Mesenchymal stem cell (in vitro differentiated cells and primary cell): Measurements from ENCODE around the gene KCNF1.

Experiments used
- DNase-seq: peaks from one replicate; pipeline ENCODE4 v3.0.0-alpha.2; 2013
- H2AFZ ChIP-seq: one replicate; pipeline ENCODE4 v1.6.1; 2013; ENCODE audit warnings: low read depth, mild to moderate bottlenecking, control low read depth, inconsistent platforms, low read length, moderate library complexity
- H2AK5ac ChIP-seq: 2 replicates; pipeline ENCODE4 v1.6.1; 2013; ENCODE audit warnings: low read length, moderate library complexity, mild to moderate bottlenecking, inconsistent platforms; ENCODE audit not compliant: severe bottlenecking
- H2BK120ac ChIP-seq: one replicate; pipeline ENCODE4 v1.6.1; 2013; ENCODE audit warnings: low read depth, mild to moderate bottlenecking, inconsistent platforms, low read length, moderate library complexity
- H2BK12ac ChIP-seq, 2 experiments: one replicate each; pipeline ENCODE4 v1.6.1; 2013; ENCODE audit warnings: inconsistent platforms in 2 of 2, low read length in 2 of 2, mild to moderate bottlenecking in 2 of 2, moderate library complexity in 2 of 2, control low read depth in 1 of 2
- H2BK15ac ChIP-seq: one replicate; pipeline ENCODE4 v1.6.1; 2013; ENCODE audit warnings: mild to moderate bottlenecking, low read depth, inconsistent platforms; ENCODE audit not compliant: poor library complexity, severe bottlenecking
- H2BK5ac ChIP-seq: 2 replicates; pipeline ENCODE4 v1.6.1; 2013; ENCODE audit warnings: low read depth, mild to moderate bottlenecking, low read length, control low read depth, inconsistent platforms; ENCODE audit not compliant: poor library complexity, severe bottlenecking
- H3K14ac ChIP-seq, 2 experiments: one replicate each; pipeline ENCODE4 v1.6.1; 2013; ENCODE audit warnings: inconsistent platforms in 2 of 2, low read length in 2 of 2, control low read depth in 1 of 2, mild to moderate bottlenecking in 1 of 2, moderate library complexity in 1 of 2
- H3K18ac ChIP-seq, 2 experiments: one replicate each; pipeline ENCODE4 v1.6.1; 2013; ENCODE audit warnings: inconsistent platforms in 2 of 2, low read length in 2 of 2, control low read depth in 1 of 2, low read depth in 1 of 2, mild to moderate bottlenecking in 1 of 2
- H3K23ac ChIP-seq, 2 experiments: one replicate each; pipeline ENCODE4 v1.6.1; 2013; ENCODE audit warnings: inconsistent platforms in 2 of 2, low read length in 2 of 2, mild to moderate bottlenecking in 2 of 2, moderate library complexity in 2 of 2, control low read depth in 1 of 2
- H3K27ac ChIP-seq: 2 replicates; pipeline ENCODE4 v1.5.1; 2013; ENCODE audit warnings: mild to moderate bottlenecking, moderate library complexity, low read length, control low read depth, inconsistent platforms; ENCODE audit not compliant: poor library complexity, severe bottlenecking
- H3K27me3 ChIP-seq, 2 experiments: 2 replicates each; pipeline versions ENCODE4 v1.6.1 to v1.7.0; 2013; ENCODE audit warnings: low read length in 2 of 2, mild to moderate bottlenecking in 2 of 2, moderate library complexity in 2 of 2, control low read depth in 1 of 2, inconsistent platforms in 1 of 2; ENCODE audit not compliant: control insufficient read depth in 1 of 2, insufficient read depth in 1 of 2
- H3K36me3 ChIP-seq, 2 experiments: 2 replicates each; pipeline versions ENCODE4 v1.6.1 to v1.7.0; 2013; ENCODE audit warnings: low read length in 2 of 2, control low read depth in 1 of 2, inconsistent platforms in 1 of 2, low read depth in 1 of 2, mild to moderate bottlenecking in 1 of 2; ENCODE audit not compliant: insufficient read depth in 2 of 2, control insufficient read depth in 1 of 2
- H3K4ac ChIP-seq, 2 experiments: one replicate each; pipeline ENCODE4 v1.6.1; 2013; ENCODE audit warnings: inconsistent platforms in 2 of 2, low read length in 2 of 2, mild to moderate bottlenecking in 2 of 2, moderate library complexity in 2 of 2, control low read depth in 1 of 2, low read depth in 1 of 2
- H3K4me1 ChIP-seq: 2 replicates; pipeline ENCODE4 v1.6.1; 2013; ENCODE audit warnings: low read depth, low read length, control low read depth; ENCODE audit not compliant: control insufficient read depth, insufficient read depth
- H3K4me2 ChIP-seq: 2 replicates; pipeline ENCODE4 v1.6.1; 2013; ENCODE audit warnings: low read length, mild to moderate bottlenecking, inconsistent platforms; ENCODE audit not compliant: poor library complexity, severe bottlenecking
- H3K4me3 ChIP-seq, 2 experiments: 2 replicates each; pipeline versions ENCODE4 v1.5.1 to v1.7.0; 2013; ENCODE audit warnings: low read length in 2 of 2, mild to moderate bottlenecking in 2 of 2, control low read depth in 1 of 2, low read depth in 1 of 2; ENCODE audit not compliant: insufficient read depth in 1 of 2
- H3K79me1 ChIP-seq: replicated peaks from 2 replicates; pipeline ENCODE4 v1.6.1; 2013; ENCODE audit warnings: mild to moderate bottlenecking, control low read depth, low read length, inconsistent platforms; ENCODE audit not compliant: poor library complexity, severe bottlenecking
- H3K9ac ChIP-seq: 2 replicates; pipeline ENCODE4 v1.7.0; 2013; ENCODE audit warnings: mild to moderate bottlenecking, low read length, moderate library complexity
- H3K9me3 ChIP-seq: 2 replicates; pipeline ENCODE4 v1.7.0; 2013; ENCODE audit warnings: mild to moderate bottlenecking, low read length; ENCODE audit not compliant: control insufficient read depth
- H4K8ac ChIP-seq: one replicate; pipeline ENCODE4 v1.6.1; 2013; ENCODE audit warnings: inconsistent platforms, mild to moderate bottlenecking, low read length, moderate library complexity
- H4K91ac ChIP-seq: one replicate; pipeline ENCODE4 v1.6.1; 2013; ENCODE audit warnings: mild to moderate bottlenecking, low read length, inconsistent platforms
- WGBS: methylation state at CpG from one replicate; pipeline ENCODE4 v1.1.7; 2013; ENCODE audit warnings: mixed read lengths; 5-methylcytosine and 5-hydroxymethylcytosine counted together

KCNF1 gene

GRCh38 chr2:10919771-10920621, 8.3 kb downstream of the KCNF1 start:
- WGBS = 88% methylated on average over 17 of the region's 20 CpGs
- Histone ChIP-seq H4K8ac (no peak overlapping the region), H3K79me1 (no peaks in the 10 kb centered on the region), H3K4ac (no peak overlapping the region), H3K27ac (no peak overlapping the region), H3K4me2 (no peak overlapping the region), H2AK5ac (no peak overlapping the region), H3K36me3 (no peaks in the 10 kb centered on the region), H2AFZ (no peak overlapping the region), H3K9ac (no peak overlapping the region), H3K14ac (peak overlapping the region in 1 of 2 experiments; percentile 6), H2BK12ac (no peak overlapping the region), H4K91ac (no peak overlapping the region), H3K23ac (no peak overlapping the region), H2BK120ac (no peak overlapping the region), H2BK15ac (peak overlapping the region; percentile 46), H3K27me3 (peaks cover 50 to 69% of the 10 kb centered on the region in 2 experiments), H2BK5ac (no peak overlapping the region), H3K9me3 (no peaks in the 10 kb centered on the region), H3K4me1 (peaks cover 4% of the 10 kb centered on the region), H3K18ac (no peak overlapping the region), H3K4me3 (no peak overlapping the region)
- no peak for DNase-seq

GRCh38 chr2:10920764-10921388, 9.1 kb downstream of the KCNF1 start:
- peak overlapping the region in 1 of 2 experiments; percentile 9 for H3K23ac ChIP-seq
- H3K79me1 ChIP-seq = no peaks in the 10 kb centered on the region

GRCh38 chr2:10921525-10921924, 9.8 kb downstream of the KCNF1 start:
- no peaks in the 10 kb centered on the region for H3K36me3 ChIP-seq
- H3K4me1 ChIP-seq = peaks cover 4% of the 10 kb centered on the region
- H2AK5ac ChIP-seq = no peak overlapping the region
- H3K23ac ChIP-seq = peak overlapping the region in 1 of 2 experiments; percentile 9
- no peak overlapping the region for H2BK120ac ChIP-seq
- H2BK12ac ChIP-seq = no peak overlapping the region
- H2BK15ac ChIP-seq = no peak overlapping the region
- no peaks in the 10 kb centered on the region for H3K9me3 ChIP-seq
- 76% methylated on average over 6 of the region's 6 CpGs for WGBS
- H2BK5ac ChIP-seq = no peak overlapping the region
- H3K18ac ChIP-seq = no peak overlapping the region
- no peak overlapping the region for H2AFZ ChIP-seq
- H4K91ac ChIP-seq = no peak overlapping the region
- H4K8ac ChIP-seq = no peak overlapping the region
- no peak overlapping the region for H3K4me3 ChIP-seq
- H3K9ac ChIP-seq = no peak overlapping the region
- H3K27me3 ChIP-seq = peaks cover 51 to 70% of the 10 kb centered on the region in 2 experiments
- no peak overlapping the region for H3K27ac ChIP-seq
- H3K4ac ChIP-seq = no peak overlapping the region
- DNase-seq = no peak
- H3K4me2 ChIP-seq = no peak overlapping the region
- no peaks in the 10 kb centered on the region for H3K79me1 ChIP-seq
- H3K14ac ChIP-seq = peak overlapping the region in 1 of 2 experiments; percentile 41

More at GRCh38 chr2:10920764-10921388, 9.1 kb downstream of the KCNF1 start:
- DNase-seq = no peak
- H3K9ac ChIP-seq = no peak overlapping the region
- H2AK5ac ChIP-seq = no peak overlapping the region
- no peak overlapping the region for H2AFZ ChIP-seq
- WGBS = 95% methylated on average over 16 of the region's 16 CpGs
- H3K27ac ChIP-seq = no peak overlapping the region
- H3K4me3 ChIP-seq = no peak overlapping the region
- no peak overlapping the region for H2BK120ac ChIP-seq
- H3K27me3 ChIP-seq = peaks cover 50 to 68% of the 10 kb centered on the region in 2 experiments
- H3K36me3 ChIP-seq = no peaks in the 10 kb centered on the region
- H2BK12ac ChIP-seq = no peak overlapping the region
- H3K4me1 ChIP-seq = peaks cover 4% of the 10 kb centered on the region
- H3K4me2 ChIP-seq = no peak overlapping the region
- no peak overlapping the region for H3K18ac ChIP-seq
- no peak overlapping the region for H4K8ac ChIP-seq
- H3K4ac ChIP-seq = no peak overlapping the region
- no peaks in the 10 kb centered on the region for H3K9me3 ChIP-seq
- no peak overlapping the region for H3K14ac ChIP-seq
- no peak overlapping the region for H2BK5ac ChIP-seq
- H2BK15ac ChIP-seq = no peak overlapping the region
- no peak overlapping the region for H4K91ac ChIP-seq

- no peak overlapping the region for H4K8ac ChIP-seq
- no peak overlapping the region for H3K18ac ChIP-seq
- H3K14ac ChIP-seq = no peak overlapping the region
- H3K9me3 ChIP-seq = no peaks in the 10 kb centered on the region
- H3K4ac ChIP-seq = no peak overlapping the region
- no peak overlapping the region for H2AK5ac ChIP-seq
- H4K91ac ChIP-seq = no peak overlapping the region
- H3K9ac ChIP-seq = no peak overlapping the region
- 85% methylated on average over 16 of the region's 20 CpGs for WGBS
- H2AFZ ChIP-seq = no peak overlapping the region
- no peak overlapping the region for H2BK12ac ChIP-seq
- H3K23ac ChIP-seq = no peak overlapping the region
- peaks cover 53 to 80% of the 10 kb centered on the region in 2 experiments for H3K27me3 ChIP-seq
- H2BK5ac ChIP-seq = no peak overlapping the region
- H3K4me2 ChIP-seq = no peak overlapping the region
- H2BK15ac ChIP-seq = no peak overlapping the region
- H2BK120ac ChIP-seq = no peak overlapping the region
- H3K4me1 ChIP-seq = peaks cover 4% of the 10 kb centered on the region
- H3K4me3 ChIP-seq = no peak overlapping the region
- no peak overlapping the region for H3K27ac ChIP-seq
- H3K79me1 ChIP-seq = no peaks in the 10 kb centered on the region
- DNase-seq = no peak
- no peaks in the 10 kb centered on the region for H3K36me3 ChIP-seq
These were observed 10.7 kb downstream of the KCNF1 start for GRCh38 chr2:10922307-10923007.
